ENCODE measurements around the gene MIB1. TPM values are rescaled to one million over a fixed set of nuclear protein-coding genes. Genes with fewer than 3 reads are reported as not detected.

The MIB1 gene
- total RNA-seq, 1 experiment from 2014 or later: 56.1 TPM

GRCh38 chr18:21762181-21762772, 21.7 kb downstream of the MIB1 start:
- CTCF ChIA-PET: no interaction called here
- Histone ChIP-seq H2AFZ (ENCODE audit: low read depth, low read length, poor library complexity, severe bottlenecking) (no peak overlapping the region), H3K4me1 (ENCODE audit: control insufficient read depth in 1 of 2, insufficient read depth in 2 of 2, low read length in 2 of 2) (no peaks in the 10 kb centered on the region), H3K27ac (ENCODE audit: low read depth, low read length) (no peak overlapping the region), H3K79me2 (ENCODE audit: insufficient read depth, low read length) (peaks cover 44% of the 10 kb centered on the region), H3K9me3 (ENCODE audit: control insufficient read depth in 1 of 2, insufficient read depth in 1 of 2, low read depth in 1 of 2, low read length in 2 of 2) (no peaks in the 10 kb centered on the region), H3K4me2 (ENCODE audit: low read length) (no peak overlapping the region), H3K36me3 (ENCODE audit: control insufficient read depth in 1 of 2, insufficient read depth in 2 of 2, low read length in 2 of 2) (0 out of 4 replicates have a peak, but pooled peaks cover 0 to 3% of the 10 kb centered on the region in 2 experiments), H3K9me2 (ENCODE audit: insufficient read depth) (no peaks in the 10 kb centered on the region), H3K4me3 (replicated peaks in 1 of 2; ENCODE audit: low read depth in 1 of 2, low read length in 2 of 2) (no peak overlapping the region), H3K9ac (ENCODE audit: low read length) (no peak overlapping the region), H3K27me3 (ENCODE audit: insufficient read depth, low read length) (no peaks in the 10 kb centered on the region), H4K20me1 (ENCODE audit: insufficient read depth) (no peaks in the 10 kb centered on the region)
- no TSS peak for BruUV-seq (replicated peaks)
- POLR2A ChIA-PET: no interaction called here
- ATAC-seq: no peak
- intact Hi-C loops (cut with micrococcal nuclease): no loop called here
- RAD21 ChIA-PET (ENCODE audit: low non-redundant PET in 1 of 2, low total read pairs in 2 of 2, uncharacterized antibody in 2 of 2, unreplicated experiment in 2 of 2): no interaction called here
- no peak for DNase-seq (ENCODE audit: low read depth, low spot score)
- TF ChIP-seq EZH2phosphoT487 (IDR thresholded peaks at IDR 0.05; ENCODE audit: borderline replicate concordance): no peak
- no peak for TF ChIP-seq RAD21 (IDR thresholded peaks at IDR 0.05; ENCODE audit: low read depth)
- no peak for TF ChIP-seq YY1 (IDR thresholded peaks at IDR 0.05; ENCODE audit: extremely low read depth, insufficient replicate concordance, low read depth, low read length)
- TF ChIP-seq CEBPB (IDR thresholded peaks at IDR 0.05; ENCODE audit: low read depth): no peak
- no peak for TF ChIP-seq ZBTB33 (IDR thresholded peaks at IDR 0.05; ENCODE audit: extremely low read depth, insufficient replicate concordance, low read length)
- no peak for TF ChIP-seq TCF7L2 (IDR thresholded peaks at IDR 0.05; ENCODE audit: borderline replicate concordance, extremely low read depth, insufficient read depth, insufficient read length)
- TF ChIP-seq CBX3 (IDR thresholded peaks at IDR 0.05; ENCODE audit: low read depth): no peak
- TF ChIP-seq EGR1 (IDR thresholded peaks at IDR 0.05; ENCODE audit: low read depth): no peak
- no peak for TF ChIP-seq SIN3A (IDR thresholded peaks at IDR 0.05; ENCODE audit: low read depth)
- TF ChIP-seq EZH2 (IDR thresholded peaks at IDR 0.05): no peak
- no peak for TF ChIP-seq POLR2AphosphoS5 (IDR thresholded peaks at IDR 0.05; ENCODE audit: low read depth, low read length)
- no peak for TF ChIP-seq JUND (IDR thresholded peaks at IDR 0.05)

All from HCT116 (cell line).